HUES64 (cell line): Measurements from ENCODE around the gene MAGEC1.

ENCODE experiments used
- H3K27ac ChIP-seq: 2 replicates; pipeline ENCODE4 v1.7.0; 2013; ENCODE audit warnings: low read depth, low read length, inconsistent platforms
- H3K27me3 ChIP-seq: 2 replicates; pipeline ENCODE4 v1.6.1; 2013; ENCODE audit warnings: mild to moderate bottlenecking, low read length; ENCODE audit not compliant: insufficient read depth
- H3K36me3 ChIP-seq: 2 replicates; pipeline ENCODE4 v1.6.1; 2013; ENCODE audit warnings: mild to moderate bottlenecking, low read length; ENCODE audit not compliant: insufficient read depth
- H3K4me1 ChIP-seq: 2 replicates; pipeline ENCODE4 v1.6.1; 2013; ENCODE audit warnings: mild to moderate bottlenecking, low read length, moderate library complexity; ENCODE audit not compliant: insufficient read depth
- H3K4me3 ChIP-seq: 2 replicates; pipeline ENCODE4 v1.5.1; 2013; ENCODE audit warnings: mild to moderate bottlenecking, low read length, moderate library complexity
- H3K9ac ChIP-seq: 2 replicates; pipeline ENCODE4 v1.6.1; 2013; ENCODE audit warnings: mild to moderate bottlenecking, low read depth, low read length
- H3K9me3 ChIP-seq: 2 replicates; pipeline ENCODE4 v1.6.1; 2013; ENCODE audit warnings: low read depth, low read length; ENCODE audit not compliant: insufficient read depth
- WGBS: fragments of 150-250, 120-280 bp; methylation state at CpG from one replicate; pipeline ENCODE4 v1.1.7; 2013; ENCODE audit warnings: missing lambda C conversion rate; 5-methylcytosine and 5-hydroxymethylcytosine counted together

Gene MAGEC1

GRCh38 chrX:141928432-141928831 is 24.7 kb downstream of the MAGEC1 start:
- Histone ChIP-seq H3K4me3 (no peak overlapping the region), H3K9ac (no peak overlapping the region), H3K4me1 (no peaks in the 10 kb centered on the region), H3K27me3 (no peaks in the 10 kb centered on the region), H3K27ac (no peak overlapping the region), H3K9me3 (no peaks in the 10 kb centered on the region), H3K36me3 (no peaks in the 10 kb centered on the region)
- 91% methylated on average over 2 of the region's 3 CpGs for WGBS

DNA sequence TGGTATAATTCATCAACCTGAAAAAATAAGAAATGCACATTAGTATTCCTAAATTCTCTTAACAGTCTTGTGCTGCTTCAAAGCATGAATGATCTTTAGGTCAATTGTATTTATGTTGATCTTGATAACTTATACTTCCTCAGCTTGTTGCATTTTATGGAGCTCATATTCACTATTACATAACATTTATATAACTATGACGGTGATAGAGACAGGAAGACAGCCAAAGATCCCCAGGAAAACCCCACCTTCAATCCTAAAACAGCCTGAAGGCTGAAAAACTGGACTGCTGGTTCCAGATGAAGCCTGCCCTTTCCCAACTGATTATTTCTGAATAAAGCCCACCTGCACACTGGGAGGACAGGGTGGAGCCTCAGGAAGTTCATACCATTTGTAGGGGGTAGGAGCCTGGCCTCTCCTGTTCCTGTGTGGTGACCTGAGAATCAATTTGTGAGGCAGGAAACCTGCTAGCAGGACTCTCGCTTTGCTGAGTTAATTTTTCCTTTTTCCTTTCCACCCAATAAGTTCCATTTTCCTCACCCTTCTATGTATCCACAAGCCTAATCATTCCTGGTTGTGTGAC is 30.5 kb downstream of the MAGEC1 start:
- no peaks in the 10 kb centered on the region for H3K27me3 ChIP-seq
- H3K9me3 ChIP-seq: no peaks in the 10 kb centered on the region
- H3K4me3 ChIP-seq: no peak overlapping the region
- H3K9ac ChIP-seq: no peak overlapping the region
- H3K36me3 ChIP-seq: no peaks in the 10 kb centered on the region
- no peaks in the 10 kb centered on the region for H3K4me1 ChIP-seq
- WGBS: 100% methylated on average over 2 of the region's 2 CpGs
- no peak overlapping the region for H3K27ac ChIP-seq

DNA sequence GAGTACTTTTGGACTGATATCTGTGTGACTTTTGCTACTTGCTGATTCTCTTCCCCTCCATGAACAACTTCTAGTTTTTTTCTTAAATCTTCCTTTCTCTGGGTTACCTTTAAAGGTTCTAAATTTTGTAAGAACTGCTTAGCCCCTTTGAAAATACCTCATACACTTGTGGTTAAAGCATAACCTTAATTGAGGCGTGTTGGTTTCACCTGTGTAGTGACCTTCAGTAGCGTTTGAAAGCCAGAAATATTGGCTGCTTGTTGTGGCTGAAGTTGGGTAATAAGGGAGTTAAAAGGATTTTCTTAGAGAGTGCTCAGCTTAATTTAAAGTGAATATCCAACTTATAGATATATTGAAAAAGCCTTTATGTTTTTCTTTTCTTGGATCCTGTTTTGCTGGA is 32.0 kb downstream of the MAGEC1 start:
- WGBS: 100% methylated on average over 2 of the region's 2 CpGs

GRCh38 chrX:141936080-141936479 is 32.4 kb downstream of the MAGEC1 start:
- Histone ChIP-seq H3K9me3 (no peaks in the 10 kb centered on the region), H3K4me1 (no peaks in the 10 kb centered on the region), H3K36me3 (no peaks in the 10 kb centered on the region), H3K27me3 (no peaks in the 10 kb centered on the region), H3K9ac (no peak overlapping the region), H3K4me3 (no peak overlapping the region), H3K27ac (no peak overlapping the region)
- 100% methylated on average over 1 of the region's 1 CpG for WGBS

More for the DNA sequence above, 32.0 kb downstream of the MAGEC1 start:
- H3K9ac ChIP-seq: no peak overlapping the region
- no peak overlapping the region for H3K27ac ChIP-seq
- H3K9me3 ChIP-seq: no peaks in the 10 kb centered on the region
- no peaks in the 10 kb centered on the region for H3K36me3 ChIP-seq
- no peaks in the 10 kb centered on the region for H3K27me3 ChIP-seq
- no peaks in the 10 kb centered on the region for H3K4me1 ChIP-seq
- no peak overlapping the region for H3K4me3 ChIP-seq

DNA sequence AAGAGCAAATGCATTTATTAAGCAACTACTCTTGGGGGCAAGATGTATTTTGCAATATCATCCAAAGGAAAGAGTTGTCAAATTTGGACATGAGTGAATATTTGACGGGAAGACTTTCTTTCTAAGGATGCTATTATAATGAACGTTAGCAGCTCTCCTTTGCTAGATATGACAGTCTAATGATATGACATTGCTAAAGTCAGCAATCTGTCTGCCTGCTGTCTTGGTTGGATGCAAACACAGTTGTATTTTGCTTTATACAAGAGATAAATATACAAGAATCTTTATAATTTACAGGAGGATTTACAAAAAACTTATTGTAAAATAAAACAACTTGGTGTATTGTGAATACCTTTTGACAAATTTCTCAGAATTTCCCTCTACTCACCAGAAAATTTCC is 37.5 kb downstream of the MAGEC1 start:
- Histone ChIP-seq H3K4me3 (no peak overlapping the region), H3K27ac (no peak overlapping the region), H3K36me3 (no peaks in the 10 kb centered on the region), H3K9me3 (no peaks in the 10 kb centered on the region), H3K9ac (no peak overlapping the region), H3K27me3 (no peaks in the 10 kb centered on the region), H3K4me1 (no peaks in the 10 kb centered on the region)
- WGBS: 97% methylated on average over 2 of the region's 2 CpGs

GRCh38 chrX:141945426-141945825 is 41.7 kb downstream of the MAGEC1 start:
- H3K9ac ChIP-seq: no peak overlapping the region
- WGBS: 79% methylated on average over 6 of the region's 7 CpGs
- H3K4me3 ChIP-seq: no peak overlapping the region
- H3K36me3 ChIP-seq: no peaks in the 10 kb centered on the region
- H3K4me1 ChIP-seq: no peaks in the 10 kb centered on the region
- no peak overlapping the region for H3K27ac ChIP-seq
- H3K9me3 ChIP-seq: no peaks in the 10 kb centered on the region
- no peaks in the 10 kb centered on the region for H3K27me3 ChIP-seq

- Histone ChIP-seq H3K36me3 (no peaks in the 10 kb centered on the region), H3K9me3 (no peaks in the 10 kb centered on the region), H3K9ac (no peak overlapping the region), H3K27me3 (no peaks in the 10 kb centered on the region), H3K4me1 (no peaks in the 10 kb centered on the region), H3K27ac (no peak overlapping the region), H3K4me3 (no peak overlapping the region)
- 96% methylated on average over 2 of the region's 3 CpGs for WGBS
Observed at GRCh38 chrX:141947350-141947749, 43.7 kb downstream of the MAGEC1 start.

DNA sequence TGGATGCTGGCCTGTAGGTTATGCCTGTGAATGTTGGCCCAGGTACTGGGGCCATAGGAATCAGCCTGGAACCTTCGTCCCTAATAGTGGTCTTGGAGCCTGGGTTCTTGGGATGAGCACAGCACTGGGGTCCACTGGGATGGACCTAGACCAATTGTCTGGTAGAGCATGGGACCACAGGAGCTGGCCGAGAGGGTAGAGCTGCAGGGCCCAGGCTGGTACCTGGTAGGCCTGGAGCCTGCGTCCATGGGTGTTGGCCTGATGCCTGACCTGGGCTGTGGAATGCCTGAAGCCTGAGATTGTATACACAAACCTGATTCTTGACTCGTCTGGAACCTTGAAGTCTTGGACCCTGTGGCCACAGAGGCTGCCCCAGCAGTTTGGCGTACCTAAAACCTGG is 48.9 kb downstream of the MAGEC1 start:
- Histone ChIP-seq H3K9ac (no peak overlapping the region), H3K27ac (no peak overlapping the region), H3K4me1 (no peaks in the 10 kb centered on the region), H3K36me3 (no peaks in the 10 kb centered on the region), H3K27me3 (no peaks in the 10 kb centered on the region), H3K4me3 (no peak overlapping the region), H3K9me3 (no peaks in the 10 kb centered on the region)
- WGBS: 94% methylated on average over 5 of the region's 5 CpGs

DNA sequence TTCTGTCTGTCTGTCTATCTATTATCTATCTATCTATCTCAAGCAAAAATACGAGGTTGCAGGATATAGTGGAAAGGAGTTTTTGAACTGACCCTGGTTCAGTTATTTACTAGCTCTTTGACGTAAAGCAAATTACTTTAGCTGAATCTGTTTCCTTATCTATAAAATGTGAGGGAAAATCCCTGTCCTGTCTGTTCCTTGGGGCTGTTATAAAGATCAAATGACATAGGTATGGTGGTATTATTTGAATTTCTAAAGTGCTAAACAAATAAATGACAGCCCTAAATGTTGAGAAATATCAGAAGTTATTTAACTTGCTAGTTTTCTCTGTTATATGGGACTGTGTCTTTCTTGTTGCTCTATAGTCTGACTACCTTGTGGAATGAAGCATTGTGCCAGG is 55.0 kb downstream of the MAGEC1 start:
- no peaks in the 10 kb centered on the region for H3K27me3 ChIP-seq
- no peak overlapping the region for H3K27ac ChIP-seq
- WGBS: 100% methylated on average over 1 of the region's 2 CpGs
- H3K4me3 ChIP-seq: no peak overlapping the region
- no peaks in the 10 kb centered on the region; the same call in 1 of the 2 replicates for H3K9me3 ChIP-seq
- H3K36me3 ChIP-seq: no peaks in the 10 kb centered on the region
- H3K4me1 ChIP-seq: no peaks in the 10 kb centered on the region
- H3K9ac ChIP-seq: no peak overlapping the region
